ENCODE data around the gene ODAPH. TPM values are rescaled to one million over a fixed set of nuclear protein-coding genes. Genes with fewer than 3 reads are reported as not detected.

The ODAPH gene
- total and polyA plus RNA-seq, 2 donors, result 0.21 TPM; not detected in 1

DNA sequence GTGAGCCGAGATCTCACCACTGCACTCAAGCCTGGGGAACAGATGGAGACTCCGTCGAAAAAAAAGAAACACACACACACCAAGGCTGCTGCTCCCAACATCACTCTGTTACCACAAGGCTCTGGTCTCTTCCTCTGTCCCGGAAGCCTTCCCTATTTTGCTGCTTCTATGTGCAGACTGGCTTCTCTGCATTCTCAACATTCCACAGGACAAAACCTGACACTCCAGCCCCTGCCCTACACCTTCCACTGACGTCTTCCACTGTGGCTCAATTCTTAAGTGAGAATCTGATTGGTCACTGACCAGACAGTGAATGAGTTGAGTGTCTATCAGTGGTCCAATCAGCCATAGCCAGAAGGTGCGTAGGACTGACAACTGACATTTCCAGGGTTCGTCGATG is 5.9 kb downstream of the ODAPH start:
- no peaks in the 10 kb centered on the region for H3K36me3 ChIP-seq (ENCODE audit: control insufficient read depth in 2 of 2, insufficient read depth in 2 of 2, low read length in 1 of 2)
- 90% methylated on average over 8 of the region's 8 CpGs for WGBS

DNA sequence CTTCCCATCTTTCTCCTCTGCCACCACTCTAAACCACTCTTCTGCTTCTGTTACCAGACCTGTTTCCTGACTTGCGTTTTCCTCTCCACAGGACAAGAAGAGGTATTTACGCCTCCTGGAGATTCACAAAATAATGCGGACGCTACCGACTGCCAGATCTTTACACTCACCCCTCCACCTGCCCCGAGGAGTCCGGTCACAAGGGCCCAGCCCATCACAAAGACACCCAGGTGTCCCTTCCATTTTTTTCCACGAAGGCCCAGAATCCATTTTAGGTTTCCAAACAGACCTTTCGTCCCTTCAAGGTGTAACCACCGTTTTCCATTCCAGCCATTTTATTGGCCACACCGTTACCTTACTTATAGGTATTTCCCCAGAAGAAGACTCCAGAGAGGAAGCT is 8.2 kb downstream of the ODAPH start:
- no peak for DNase-seq (ENCODE audit: low read depth in 6 of 9, low spot score in 9 of 9)
- Histone ChIP-seq H3K27me3 (ENCODE audit: control insufficient read depth in 2 of 2, insufficient read depth in 1 of 2, low read length in 1 of 2) (no peaks in the 10 kb centered on the region), H3K4me3 (ENCODE audit: low read length in 2 of 2) (no peak overlapping the region), H3K36me3 (ENCODE audit: control insufficient read depth in 2 of 2, insufficient read depth in 2 of 2, low read length in 1 of 2) (no peaks in the 10 kb centered on the region), H3K27ac (ENCODE audit: low read depth in 1 of 2, low read length in 1 of 2) (no peak overlapping the region), H3K4me1 (ENCODE audit: control insufficient read depth in 2 of 2, insufficient read depth in 2 of 2, low read length in 2 of 2) (no peaks in the 10 kb centered on the region), H3K9me3 (ENCODE audit: control insufficient read depth in 2 of 2, insufficient read depth in 1 of 2, low read length in 1 of 2) (peaks cover 0 to 4% of the 10 kb centered on the region in 2 donors)
- WGBS, result 90% methylated on average over 11 of the region's 11 CpGs

More for the DNA sequence above, 5.9 kb downstream of the ODAPH start:
- Histone ChIP-seq H3K4me3 (ENCODE audit: low read length in 2 of 2) (no peak overlapping the region), H3K27me3 (ENCODE audit: control insufficient read depth in 2 of 2, insufficient read depth in 1 of 2, low read length in 1 of 2) (no peaks in the 10 kb centered on the region), H3K9me3 (ENCODE audit: control insufficient read depth in 2 of 2, insufficient read depth in 1 of 2, low read length in 1 of 2) (no peaks in the 10 kb centered on the region), H3K27ac (ENCODE audit: low read depth in 1 of 2, low read length in 1 of 2) (no peak overlapping the region), H3K4me1 (ENCODE audit: control insufficient read depth in 2 of 2, insufficient read depth in 2 of 2, low read length in 2 of 2) (no peaks in the 10 kb centered on the region)
- DNase-seq (ENCODE audit: low read depth in 6 of 9, low spot score in 9 of 9), result no peak

DNA sequence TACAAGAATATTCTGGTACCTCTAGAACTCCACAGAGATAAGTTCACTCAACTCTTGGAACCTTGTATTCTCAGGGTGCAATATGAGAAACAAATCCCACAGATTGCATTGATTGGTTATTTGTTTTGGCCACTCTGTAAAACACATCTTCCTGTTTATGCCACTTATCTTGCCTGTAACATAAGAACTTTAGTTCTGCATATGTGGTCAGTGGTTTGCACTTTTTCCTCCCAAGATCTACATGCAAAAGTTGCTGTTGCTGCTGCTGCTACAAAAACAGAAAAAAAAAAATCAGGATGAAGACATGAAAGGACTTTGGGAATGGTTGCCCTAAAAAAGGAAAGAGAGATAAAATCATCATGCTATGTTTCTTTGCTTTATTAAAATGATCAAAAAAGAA is 9.6 kb downstream of the ODAPH start:
- Histone ChIP-seq H3K27ac (ENCODE audit: low read depth in 1 of 2, low read length in 1 of 2) (no peak overlapping the region), H3K9me3 (ENCODE audit: control insufficient read depth in 2 of 2, insufficient read depth in 1 of 2, low read length in 1 of 2) (peaks cover 0 to 4% of the 10 kb centered on the region in 2 donors), H3K27me3 (ENCODE audit: control insufficient read depth in 2 of 2, insufficient read depth in 1 of 2, low read length in 1 of 2) (no peaks in the 10 kb centered on the region), H3K36me3 (ENCODE audit: control insufficient read depth in 2 of 2, insufficient read depth in 2 of 2, low read length in 1 of 2) (no peaks in the 10 kb centered on the region), H3K4me1 (ENCODE audit: control insufficient read depth in 2 of 2, insufficient read depth in 2 of 2, low read length in 2 of 2) (no peaks in the 10 kb centered on the region), H3K4me3 (ENCODE audit: low read length in 2 of 2) (no peak overlapping the region)
- DNase-seq (ENCODE audit: low read depth in 6 of 9, low spot score in 9 of 9), result no peak

DNA sequence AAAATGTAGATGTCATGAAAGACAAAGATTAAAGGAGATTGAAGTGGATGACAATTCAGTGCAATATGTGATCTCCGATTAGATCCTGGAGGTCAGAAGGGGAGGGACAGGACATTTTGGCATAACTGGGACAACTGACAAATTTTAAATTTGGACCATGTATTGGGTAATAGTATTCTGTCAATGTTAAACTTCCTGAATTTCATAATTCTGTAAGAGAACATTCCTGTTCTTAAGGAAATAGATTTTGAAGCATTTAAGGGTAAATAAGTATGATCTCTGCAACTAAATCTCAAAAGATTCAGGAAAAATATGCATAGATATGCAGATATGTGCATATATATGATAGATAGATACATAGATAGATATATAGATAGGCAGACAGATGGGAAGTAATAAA is 11.0 kb downstream of the ODAPH start:
- Histone ChIP-seq H3K4me1 (ENCODE audit: control insufficient read depth in 2 of 2, insufficient read depth in 2 of 2, low read length in 2 of 2) (no peaks in the 10 kb centered on the region), H3K27ac (ENCODE audit: low read depth in 1 of 2, low read length in 1 of 2) (no peak overlapping the region), H3K36me3 (ENCODE audit: control insufficient read depth in 2 of 2, insufficient read depth in 2 of 2, low read length in 1 of 2) (no peaks in the 10 kb centered on the region), H3K9me3 (ENCODE audit: control insufficient read depth in 2 of 2, insufficient read depth in 1 of 2, low read length in 1 of 2) (peaks cover 0 to 4% of the 10 kb centered on the region in 2 donors), H3K27me3 (ENCODE audit: control insufficient read depth in 2 of 2, insufficient read depth in 1 of 2, low read length in 1 of 2) (no peaks in the 10 kb centered on the region), H3K4me3 (ENCODE audit: low read length in 2 of 2) (no peak overlapping the region)
- no peak for DNase-seq (ENCODE audit: low read depth in 6 of 9, low spot score in 9 of 9)
- WGBS, result 99% methylated on average over 1 of the region's 1 CpG

DNA sequence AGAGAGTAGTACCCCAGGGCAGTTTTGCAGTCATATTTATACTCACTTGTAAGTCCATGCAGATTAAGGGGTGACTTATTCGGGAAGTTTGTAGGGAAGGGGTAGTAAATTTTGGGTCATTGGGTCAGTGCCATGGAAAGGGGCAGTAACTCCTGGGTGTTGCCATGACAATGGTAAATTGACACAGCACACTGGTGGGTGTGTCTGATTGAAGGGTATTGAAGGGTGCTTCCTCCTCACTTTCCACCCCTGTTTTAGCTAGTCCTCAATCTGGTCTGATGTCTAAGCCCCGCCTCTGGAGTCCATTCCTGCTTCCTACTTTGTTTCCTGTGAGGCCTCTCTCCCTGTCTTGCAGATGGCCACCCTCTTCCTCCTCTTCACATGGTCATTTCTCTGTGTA is 11.9 kb downstream of the ODAPH start:
- WGBS, result 97% methylated on average over 2 of the region's 2 CpGs
- Histone ChIP-seq H3K27ac (ENCODE audit: low read depth in 1 of 2, low read length in 1 of 2) (no peak overlapping the region), H3K4me3 (ENCODE audit: low read length in 2 of 2) (no peak overlapping the region), H3K4me1 (ENCODE audit: control insufficient read depth in 2 of 2, insufficient read depth in 2 of 2, low read length in 2 of 2) (no peaks in the 10 kb centered on the region), H3K27me3 (ENCODE audit: control insufficient read depth in 2 of 2, insufficient read depth in 1 of 2, low read length in 1 of 2) (no peaks in the 10 kb centered on the region), H3K36me3 (ENCODE audit: control insufficient read depth in 2 of 2, insufficient read depth in 2 of 2, low read length in 1 of 2) (no peaks in the 10 kb centered on the region), H3K9me3 (ENCODE audit: control insufficient read depth in 2 of 2, insufficient read depth in 1 of 2, low read length in 1 of 2) (peaks cover 0 to 4% of the 10 kb centered on the region in 2 donors)
- no peak for DNase-seq (ENCODE audit: low read depth in 6 of 9, low spot score in 9 of 9)

DNA sequence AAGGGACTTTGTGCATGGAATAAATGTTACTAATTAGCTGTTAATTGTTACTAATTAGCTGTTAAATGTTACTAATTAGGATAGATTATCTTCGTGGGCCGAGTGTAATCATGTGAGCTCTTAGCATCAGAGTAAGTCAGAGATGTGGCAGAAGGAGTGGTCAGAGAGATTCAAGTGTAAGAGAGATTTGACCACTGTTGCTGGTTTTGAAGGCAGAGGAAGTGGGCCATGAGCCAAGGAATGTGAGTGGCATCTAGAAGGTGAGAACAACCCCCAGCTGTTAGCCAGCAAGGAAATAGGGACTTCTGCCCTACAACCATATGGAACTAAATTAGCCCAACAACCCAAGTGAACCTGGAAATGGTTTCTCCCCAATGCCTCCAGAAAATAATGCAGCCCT is 28.2 kb downstream of the ODAPH start:
- WGBS, result 95% methylated on average over 2 of the region's 2 CpGs
- no peak for DNase-seq (ENCODE audit: low read depth in 6 of 9, low spot score in 9 of 9)
- H3K4me3 ChIP-seq (ENCODE audit: low read length in 2 of 2), result no peak overlapping the region
- H3K27me3 ChIP-seq (ENCODE audit: control insufficient read depth in 2 of 2, insufficient read depth in 1 of 2, low read length in 1 of 2), result no peaks in the 10 kb centered on the region
- no peak overlapping the region for H3K27ac ChIP-seq (ENCODE audit: low read depth in 1 of 2, low read length in 1 of 2)
- H3K4me1 ChIP-seq (ENCODE audit: control insufficient read depth in 2 of 2, insufficient read depth in 2 of 2, low read length in 2 of 2), result no peaks in the 10 kb centered on the region
- H3K36me3 ChIP-seq (ENCODE audit: control insufficient read depth in 2 of 2, insufficient read depth in 2 of 2, low read length in 1 of 2), result no peaks in the 10 kb centered on the region
- peaks cover 0 to 4% of the 10 kb centered on the region in 2 donors for H3K9me3 ChIP-seq (ENCODE audit: control insufficient read depth in 2 of 2, insufficient read depth in 1 of 2, low read length in 1 of 2)

DNA sequence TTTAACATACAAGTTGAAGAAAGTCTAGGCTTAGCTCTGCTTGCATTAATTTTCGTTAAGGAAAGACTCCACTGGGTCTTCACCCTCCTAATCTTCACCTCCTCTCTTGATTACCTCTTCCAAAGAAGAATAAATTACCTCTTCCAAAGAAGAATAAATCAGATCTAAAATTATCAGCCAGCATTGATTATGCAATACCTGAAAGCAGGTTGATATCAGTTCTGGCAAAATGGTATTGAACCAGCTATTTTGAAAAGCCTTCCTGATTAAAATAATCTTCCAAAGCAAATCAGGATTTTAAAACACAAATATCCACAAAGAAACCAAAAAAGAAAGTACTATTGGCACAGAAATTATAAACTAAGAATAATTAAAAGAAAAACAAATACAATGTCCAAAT is 37.5 kb downstream of the ODAPH start:
- Histone ChIP-seq H3K27ac (ENCODE audit: low read depth in 1 of 2, low read length in 1 of 2) (no peak overlapping the region), H3K4me1 (ENCODE audit: control insufficient read depth in 2 of 2, insufficient read depth in 2 of 2, low read length in 2 of 2) (no peaks in the 10 kb centered on the region), H3K9me3 (ENCODE audit: control insufficient read depth in 2 of 2, insufficient read depth in 1 of 2, low read length in 1 of 2) (no peaks in the 10 kb centered on the region), H3K27me3 (ENCODE audit: control insufficient read depth in 2 of 2, insufficient read depth in 1 of 2, low read length in 1 of 2) (no peaks in the 10 kb centered on the region), H3K36me3 (ENCODE audit: control insufficient read depth in 2 of 2, insufficient read depth in 2 of 2, low read length in 1 of 2) (no peaks in the 10 kb centered on the region), H3K4me3 (ENCODE audit: low read length in 2 of 2) (no peak overlapping the region)
- 100% methylated on average over 1 of the region's 1 CpG for WGBS
- DNase-seq (ENCODE audit: low read depth in 6 of 9, low spot score in 9 of 9), result no peak

DNA sequence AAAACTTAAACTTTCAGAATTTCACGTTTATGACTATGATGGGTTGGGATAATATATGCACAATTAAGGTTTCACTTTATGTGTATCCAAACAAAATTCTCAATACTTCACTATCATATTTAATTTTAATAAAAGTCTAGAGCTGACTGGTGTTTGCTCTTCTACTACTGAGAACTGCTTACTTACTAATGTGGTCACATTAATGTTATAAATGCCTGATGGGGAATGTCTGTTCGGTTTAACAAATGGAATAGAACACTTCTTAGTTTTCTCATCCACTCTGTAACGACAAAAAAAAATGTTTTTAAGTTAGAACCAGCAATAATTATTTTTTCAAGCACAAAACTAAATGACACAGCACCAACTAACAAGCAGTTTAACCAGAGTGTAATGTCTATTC is 40.2 kb downstream of the ODAPH start:
- no peak overlapping the region for H3K27ac ChIP-seq (ENCODE audit: low read depth in 1 of 2, low read length in 1 of 2)
- H3K27me3 ChIP-seq (ENCODE audit: control insufficient read depth in 2 of 2, insufficient read depth in 1 of 2, low read length in 1 of 2), result no peaks in the 10 kb centered on the region
- H3K9me3 ChIP-seq (ENCODE audit: control insufficient read depth in 2 of 2, insufficient read depth in 1 of 2, low read length in 1 of 2), result no peaks in the 10 kb centered on the region
- H3K4me1 ChIP-seq (ENCODE audit: control insufficient read depth in 2 of 2, insufficient read depth in 2 of 2, low read length in 2 of 2), result no peaks in the 10 kb centered on the region
- 95% methylated on average over 3 of the region's 3 CpGs for WGBS
- H3K4me3 ChIP-seq (ENCODE audit: low read length in 2 of 2), result no peak overlapping the region
- H3K36me3 ChIP-seq (ENCODE audit: control insufficient read depth in 2 of 2, insufficient read depth in 2 of 2, low read length in 1 of 2), result no peaks in the 10 kb centered on the region
- DNase-seq (ENCODE audit: low read depth in 6 of 9, low spot score in 9 of 9), result no peak

DNA sequence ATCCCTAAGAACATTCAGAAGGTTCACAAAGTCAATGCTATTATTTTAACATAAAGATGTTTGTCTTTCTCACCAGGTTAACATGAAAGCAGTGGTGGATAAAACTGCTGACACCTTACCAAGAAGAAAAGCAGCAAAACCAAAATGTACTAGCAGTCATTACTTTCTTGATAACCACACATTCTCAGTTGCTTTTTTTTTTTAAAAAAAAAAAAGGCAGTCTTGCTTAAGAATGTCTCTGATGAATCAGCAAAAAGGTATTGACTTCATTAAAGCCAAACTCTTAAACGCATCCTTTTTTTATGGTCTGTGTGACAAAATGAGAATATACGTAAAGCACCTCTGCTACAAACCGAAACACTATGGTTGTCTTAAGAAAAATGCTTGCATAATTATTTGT is 42.5 kb downstream of the ODAPH start:
- no peaks in the 10 kb centered on the region for H3K36me3 ChIP-seq (ENCODE audit: control insufficient read depth in 2 of 2, insufficient read depth in 2 of 2, low read length in 1 of 2)
- no peaks in the 10 kb centered on the region for H3K27me3 ChIP-seq (ENCODE audit: control insufficient read depth in 2 of 2, insufficient read depth in 1 of 2, low read length in 1 of 2)
- 57% methylated on average over 3 of the region's 3 CpGs for WGBS
- H3K4me1 ChIP-seq (ENCODE audit: control insufficient read depth in 2 of 2, insufficient read depth in 2 of 2, low read length in 2 of 2), result no peaks in the 10 kb centered on the region
- no peak overlapping the region for H3K27ac ChIP-seq (ENCODE audit: low read depth in 1 of 2, low read length in 1 of 2)
- DNase-seq (ENCODE audit: low read depth in 6 of 9, low spot score in 9 of 9), result no peak
- no peaks in the 10 kb centered on the region for H3K9me3 ChIP-seq (ENCODE audit: control insufficient read depth in 2 of 2, insufficient read depth in 1 of 2, low read length in 1 of 2)
- no peak overlapping the region for H3K4me3 ChIP-seq (ENCODE audit: low read length in 2 of 2)

DNA sequence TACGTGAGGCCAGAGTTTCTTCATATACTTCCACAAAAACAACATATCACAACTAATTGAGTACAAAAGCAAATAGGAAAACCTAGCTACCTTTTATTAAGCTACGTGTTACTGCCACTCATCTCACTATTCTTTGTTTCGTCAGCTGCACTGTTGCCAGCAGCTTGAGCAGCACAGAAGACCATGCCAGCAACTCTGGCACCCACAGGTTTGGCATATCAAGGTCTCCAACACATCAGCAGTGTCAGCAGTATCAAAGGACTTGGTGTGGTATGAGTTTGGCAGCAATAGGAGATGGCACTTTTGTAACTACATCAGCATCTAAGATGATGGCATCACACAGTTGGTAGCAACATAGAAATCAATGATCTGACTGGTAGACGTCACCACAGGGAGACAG is 43.8 kb downstream of the ODAPH start:
- WGBS, result 97% methylated on average over 4 of the region's 4 CpGs
- Histone ChIP-seq H3K36me3 (ENCODE audit: control insufficient read depth in 2 of 2, insufficient read depth in 2 of 2, low read length in 1 of 2) (no peaks in the 10 kb centered on the region), H3K4me1 (ENCODE audit: control insufficient read depth in 2 of 2, insufficient read depth in 2 of 2, low read length in 2 of 2) (no peaks in the 10 kb centered on the region), H3K4me3 (ENCODE audit: low read length in 2 of 2) (no peak overlapping the region), H3K27me3 (ENCODE audit: control insufficient read depth in 2 of 2, insufficient read depth in 1 of 2, low read length in 1 of 2) (no peaks in the 10 kb centered on the region), H3K27ac (ENCODE audit: low read depth in 1 of 2, low read length in 1 of 2) (no peak overlapping the region), H3K9me3 (ENCODE audit: control insufficient read depth in 2 of 2, insufficient read depth in 1 of 2, low read length in 1 of 2) (no peaks in the 10 kb centered on the region)
- DNase-seq (ENCODE audit: low read depth in 6 of 9, low spot score in 9 of 9), result no peak

Data from thymus (tissue), 11 donors.